Neuronal stem cell (in vitro differentiated cells): ENCODE data around the gene GPR22.

Source experiments
- DNase-seq: peaks from one replicate; pipeline ENCODE4 v3.0.0-alpha.2; 2013; ENCODE audit warnings: low spot score
- H2AFZ ChIP-seq: one replicate; pipeline ENCODE4 v1.6.1; 2013; ENCODE audit warnings: mild to moderate bottlenecking, low read length, inconsistent platforms
- H2AK5ac ChIP-seq: 2 replicates; pipeline ENCODE4 v1.6.1; 2013; ENCODE audit warnings: low read depth, mild to moderate bottlenecking, inconsistent platforms, low read length, moderate library complexity, mixed read lengths
- H2BK120ac ChIP-seq: 2 replicates; pipeline ENCODE4 v1.6.1; 2013; ENCODE audit warnings: low read depth, mild to moderate bottlenecking, inconsistent platforms, low read length, moderate library complexity, mixed read lengths
- H2BK12ac ChIP-seq: one replicate; pipeline ENCODE4 v1.6.1; 2013; ENCODE audit warnings: low read length, inconsistent platforms
- H2BK15ac ChIP-seq: 2 replicates; pipeline ENCODE4 v1.6.1; 2013; ENCODE audit warnings: mild to moderate bottlenecking, low read length, inconsistent platforms, mixed read lengths
- H2BK5ac ChIP-seq: one replicate; pipeline ENCODE4 v1.6.1; 2013; ENCODE audit warnings: inconsistent platforms, mild to moderate bottlenecking, low read length, moderate library complexity
- H3K14ac ChIP-seq: one replicate; pipeline ENCODE4 v1.6.1; 2013; ENCODE audit warnings: low read length, inconsistent platforms
- H3K18ac ChIP-seq: 2 replicates; pipeline ENCODE4 v1.6.1; 2013; ENCODE audit warnings: low read length, inconsistent platforms
- H3K23ac ChIP-seq: 2 replicates; pipeline ENCODE4 v1.6.1; 2013; ENCODE audit warnings: low read depth, mild to moderate bottlenecking, mixed read lengths, low read length, inconsistent platforms; ENCODE audit not compliant: poor library complexity
- H3K27ac ChIP-seq: replicated peaks from 3 replicates; pipeline ENCODE4 v1.5.1; 2013; ENCODE audit warnings: low read length, inconsistent platforms
- H3K27me3 ChIP-seq, 3 experiments: 2 replicates each; pipeline ENCODE4 v1.6.1; 2013; ENCODE audit warnings: low read length in 3 of 3, mild to moderate bottlenecking in 2 of 3, inconsistent platforms in 1 of 3, low read depth in 1 of 3, mixed read lengths in 1 of 3, moderate library complexity in 1 of 3; ENCODE audit not compliant: control insufficient read depth in 3 of 3, insufficient read depth in 3 of 3
- H3K36me3 ChIP-seq, 2 donors: replicated peaks in 1 of 2; 2 replicates each; pipeline ENCODE4 v1.6.1; 2013; ENCODE audit warnings: low read length in 2 of 2; ENCODE audit not compliant: control insufficient read depth in 2 of 2, insufficient read depth in 2 of 2
- H3K4ac ChIP-seq: 2 replicates; pipeline ENCODE4 v1.6.1; 2013; ENCODE audit warnings: inconsistent platforms, mild to moderate bottlenecking, low read length, moderate library complexity
- H3K4me1 ChIP-seq, 2 donors: 1 replicate in 1 of 2; 2 replicates in 1 of 2; pipeline ENCODE4 v1.6.1; 2013; ENCODE audit warnings: low read length in 2 of 2, low read depth in 1 of 2; ENCODE audit not compliant: control insufficient read depth in 2 of 2, insufficient read depth in 1 of 2
- H3K4me2 ChIP-seq: one replicate; pipeline ENCODE4 v1.6.1; 2013; ENCODE audit warnings: mild to moderate bottlenecking, low read length, inconsistent platforms; ENCODE audit not compliant: insufficient read depth, poor library complexity, severe bottlenecking
- H3K4me3 ChIP-seq, 2 donors: 2 replicates each; pipeline ENCODE4 v1.5.1; 2013; ENCODE audit warnings: low read length in 2 of 2, mild to moderate bottlenecking in 2 of 2, inconsistent platforms in 1 of 2, moderate library complexity in 1 of 2
- H3K79me1 ChIP-seq: one replicate; pipeline ENCODE4 v1.6.1; 2013; ENCODE audit warnings: low read depth, mild to moderate bottlenecking, inconsistent platforms, low read length, moderate library complexity
- H3K9ac ChIP-seq: one replicate; pipeline ENCODE4 v1.6.1; 2013; ENCODE audit warnings: mild to moderate bottlenecking, low read depth, low read length, inconsistent platforms; ENCODE audit not compliant: poor library complexity
- H3K9me3 ChIP-seq, 2 donors: replicated peaks in 1 of 2; 2 replicates each; pipeline versions ENCODE3 to v1.6.1; 2013; ENCODE audit warnings: low read length in 2 of 2, mild to moderate bottlenecking in 2 of 2, inconsistent platforms in 1 of 2, low read depth in 1 of 2, mixed read lengths in 1 of 2, moderate library complexity in 1 of 2; ENCODE audit not compliant: control insufficient read depth in 2 of 2, insufficient read depth in 1 of 2
- H4K8ac ChIP-seq: one replicate; pipeline ENCODE4 v1.6.1; 2013; ENCODE audit warnings: low read depth, mild to moderate bottlenecking, inconsistent platforms, low read length, moderate library complexity
- H4K91ac ChIP-seq: one replicate; pipeline ENCODE4 v1.6.1; 2013; ENCODE audit warnings: low read length, low read depth, mild to moderate bottlenecking, inconsistent platforms; ENCODE audit not compliant: poor library complexity
- WGBS, 2 donors: extraction: QIAGEN DNeasy Blood & Tissue Kit; methylation state at CpG; one replicate each; pipeline ENCODE4 v1.1.7; 2013; ENCODE audit warnings: missing lambda C conversion rate in 2 of 2, mixed read lengths in 1 of 2; ENCODE audit not compliant: insufficient read length in 2 of 2, insufficient replicate concordance in 1 of 2; ENCODE audit errors: extremely low coverage in 2 of 2; 5-methylcytosine and 5-hydroxymethylcytosine counted together

Gene GPR22

GRCh38 chr7:107495516-107495915 lies 25.7 kb downstream of the GPR22 start:
- Histone ChIP-seq H3K4me1 (no peaks in the 10 kb centered on the region), H2BK120ac (no peak overlapping the region), H3K18ac (no peak overlapping the region), H3K9me3 (no peaks in the 10 kb centered on the region), H3K4me2 (no peak overlapping the region), H3K14ac (no peak overlapping the region), H2AFZ (no peak overlapping the region), H2BK15ac (no peak overlapping the region), H2BK5ac (no peak overlapping the region), H4K8ac (no peak overlapping the region), H3K9ac (no peak overlapping the region), H3K27me3 (no peaks in the 10 kb centered on the region), H3K79me1 (no peaks in the 10 kb centered on the region), H4K91ac (no peak overlapping the region), H3K4me3 (no peak overlapping the region), H2AK5ac (no peak overlapping the region), H3K36me3 (no peaks in the 10 kb centered on the region), H3K27ac (no peak overlapping the region), H2BK12ac (no peak overlapping the region), H3K4ac (no peak overlapping the region), H3K23ac (no peak overlapping the region)
- DNase-seq, result no peak

DNA sequence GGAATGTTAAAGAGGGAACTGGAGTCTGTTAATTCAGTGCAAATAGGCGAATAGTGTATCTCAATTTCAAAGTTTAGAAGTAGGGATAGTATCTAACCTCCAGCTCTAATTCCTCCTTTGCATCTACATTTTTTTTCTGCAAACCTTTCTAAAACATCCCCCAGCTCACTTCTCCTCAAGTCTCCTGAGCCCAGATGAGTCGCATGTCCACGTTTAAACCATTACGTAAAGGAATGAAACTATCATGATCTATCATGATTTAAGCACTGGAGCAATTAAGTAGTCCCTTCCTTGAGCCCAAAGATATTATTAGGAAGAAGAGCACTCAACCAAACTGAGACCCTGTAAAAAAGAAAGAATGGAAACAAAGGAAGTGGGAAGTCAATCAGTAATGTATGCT lies 29.9 kb downstream of the GPR22 start:
- H3K14ac ChIP-seq, result no peak overlapping the region
- no peak overlapping the region for H3K4me2 ChIP-seq
- no peak overlapping the region for H3K4ac ChIP-seq
- no peaks in the 10 kb centered on the region for H3K9me3 ChIP-seq
- H3K4me1 ChIP-seq, result no peaks in the 10 kb centered on the region
- H3K23ac ChIP-seq, result no peak overlapping the region
- no peak overlapping the region for H2BK5ac ChIP-seq
- no peaks in the 10 kb centered on the region for H3K79me1 ChIP-seq
- no peak overlapping the region for H4K8ac ChIP-seq
- no peaks in the 10 kb centered on the region for H3K36me3 ChIP-seq
- H3K18ac ChIP-seq, result no peak overlapping the region
- no peak for DNase-seq
- no peak overlapping the region for H2BK15ac ChIP-seq
- H3K4me3 ChIP-seq, result no peak overlapping the region
- no peak overlapping the region for H4K91ac ChIP-seq
- no peak overlapping the region for H2BK12ac ChIP-seq
- no peak overlapping the region for H2BK120ac ChIP-seq
- H3K9ac ChIP-seq, result no peak overlapping the region
- H3K27me3 ChIP-seq, result no peaks in the 10 kb centered on the region
- no CpG with 5 or more reads among the region's 4 CpGs for WGBS, 2 donors
- no peak overlapping the region for H3K27ac ChIP-seq
- no peak overlapping the region for H2AK5ac ChIP-seq
- H2AFZ ChIP-seq, result no peak overlapping the region

- no peak overlapping the region for H3K4me3 ChIP-seq
- H4K91ac ChIP-seq, result no peak overlapping the region
- no peak for DNase-seq
- H2AFZ ChIP-seq, result no peak overlapping the region
- no peak overlapping the region for H2BK12ac ChIP-seq
- no peak overlapping the region for H3K4me2 ChIP-seq
- no peak overlapping the region for H4K8ac ChIP-seq
- H3K36me3 ChIP-seq, result peaks cover 0 to 3% of the 10 kb centered on the region in 2 donors
- H3K4ac ChIP-seq, result no peak overlapping the region
- H3K18ac ChIP-seq, result no peak overlapping the region
- H2BK120ac ChIP-seq, result no peak overlapping the region
- WGBS, 2 donors, result no CpG with 5 or more reads among the region's 1 CpG
- no peak overlapping the region for H2AK5ac ChIP-seq
- H3K27me3 ChIP-seq, result no peaks in the 10 kb centered on the region
- H3K14ac ChIP-seq, result no peak overlapping the region
- H2BK15ac ChIP-seq, result no peak overlapping the region
- no peaks in the 10 kb centered on the region for H3K79me1 ChIP-seq
- H3K23ac ChIP-seq, result no peak overlapping the region
- no peak overlapping the region for H2BK5ac ChIP-seq
- no peaks in the 10 kb centered on the region for H3K4me1 ChIP-seq
- H3K9me3 ChIP-seq, result no peaks in the 10 kb centered on the region
- no peak overlapping the region for H3K27ac ChIP-seq
- H3K9ac ChIP-seq, result no peak overlapping the region
Observed at GRCh38 chr7:107501593-107501992, 31.7 kb downstream of the GPR22 start.

GRCh38 chr7:107502154-107502553 lies 32.3 kb downstream of the GPR22 start:
- Histone ChIP-seq H3K36me3 (peaks cover 0 to 3% of the 10 kb centered on the region in 2 donors), H3K9me3 (no peaks in the 10 kb centered on the region), H3K4ac (no peak overlapping the region)

More at GRCh38 chr7:107502154-107502553, 32.3 kb downstream of the GPR22 start:
- no peak for DNase-seq
- Histone ChIP-seq H2BK12ac (no peak overlapping the region), H2BK120ac (no peak overlapping the region), H4K91ac (no peak overlapping the region), H3K4me2 (no peak overlapping the region), H3K4me1 (no peaks in the 10 kb centered on the region), H2AFZ (no peak overlapping the region), H3K79me1 (no peaks in the 10 kb centered on the region), H3K27ac (no peak overlapping the region), H2BK5ac (no peak overlapping the region), H3K27me3 (no peaks in the 10 kb centered on the region), H3K23ac (no peak overlapping the region), H3K18ac (no peak overlapping the region), H3K4me3 (no peak overlapping the region), H3K9ac (no peak overlapping the region), H4K8ac (no peak overlapping the region), H2AK5ac (no peak overlapping the region), H2BK15ac (no peak overlapping the region), H3K14ac (no peak overlapping the region)
- WGBS, 2 donors, result no CpG with 5 or more reads among the region's 3 CpGs
